ENCODE data around the gene LRP10. TPM values are rescaled to one million over a fixed set of nuclear protein-coding genes. Genes with fewer than 3 reads are reported as not detected.

LRP10 gene
- total RNA-seq, 2 experiments from 2014 or later = 17.6 to 18.7 TPM

DNA sequence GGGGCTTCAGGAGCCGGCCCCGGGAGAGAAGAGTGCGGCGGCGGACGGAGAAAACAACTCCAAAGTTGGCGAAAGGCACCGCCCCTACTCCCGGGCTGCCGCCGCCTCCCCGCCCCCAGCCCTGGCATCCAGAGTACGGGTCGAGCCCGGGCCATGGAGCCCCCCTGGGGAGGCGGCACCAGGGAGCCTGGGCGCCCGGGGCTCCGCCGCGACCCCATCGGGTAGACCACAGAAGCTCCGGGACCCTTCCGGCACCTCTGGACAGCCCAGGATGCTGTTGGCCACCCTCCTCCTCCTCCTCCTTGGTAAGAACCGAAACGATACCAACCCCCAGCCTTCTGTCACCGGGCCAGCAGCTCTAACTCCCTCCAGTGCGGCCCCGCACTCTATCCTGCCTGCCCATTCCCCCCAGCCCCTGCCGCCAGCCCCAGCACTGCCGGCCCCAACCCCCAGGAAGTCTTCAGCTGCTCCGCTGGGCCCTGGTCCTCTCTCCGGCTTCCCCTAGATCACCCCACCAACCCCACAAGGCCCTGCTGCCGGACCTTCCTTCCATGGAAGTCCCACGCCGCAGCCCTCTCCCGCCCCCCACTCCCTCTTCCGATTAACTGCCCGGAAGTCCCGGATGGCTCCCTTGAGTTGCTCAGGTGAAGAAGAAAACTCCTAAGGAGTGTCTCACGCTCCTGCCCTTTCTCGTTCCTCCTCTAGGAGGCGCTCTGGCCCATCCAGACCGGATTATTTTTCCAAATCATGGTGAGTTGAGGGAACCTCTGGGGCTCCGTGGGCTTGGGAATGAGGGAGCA lies 693 bp downstream of the LRP10 start:
- peak overlapping the region; percentile 89 for H3K4me3 Mint-ChIP-seq
- H3K27me3 Mint-ChIP-seq = no peaks in the 10 kb centered on the region
- H3K36me3 Mint-ChIP-seq = peaks cover 6% of the 10 kb centered on the region
- peaks cover 33% of the 10 kb centered on the region for H3K4me1 Mint-ChIP-seq
- no peaks in the 10 kb centered on the region for H3K9me3 Mint-ChIP-seq
- peak overlapping the region; percentile 99 for H3K27ac Mint-ChIP-seq
- DNase-seq = peak; percentile 61

DNA sequence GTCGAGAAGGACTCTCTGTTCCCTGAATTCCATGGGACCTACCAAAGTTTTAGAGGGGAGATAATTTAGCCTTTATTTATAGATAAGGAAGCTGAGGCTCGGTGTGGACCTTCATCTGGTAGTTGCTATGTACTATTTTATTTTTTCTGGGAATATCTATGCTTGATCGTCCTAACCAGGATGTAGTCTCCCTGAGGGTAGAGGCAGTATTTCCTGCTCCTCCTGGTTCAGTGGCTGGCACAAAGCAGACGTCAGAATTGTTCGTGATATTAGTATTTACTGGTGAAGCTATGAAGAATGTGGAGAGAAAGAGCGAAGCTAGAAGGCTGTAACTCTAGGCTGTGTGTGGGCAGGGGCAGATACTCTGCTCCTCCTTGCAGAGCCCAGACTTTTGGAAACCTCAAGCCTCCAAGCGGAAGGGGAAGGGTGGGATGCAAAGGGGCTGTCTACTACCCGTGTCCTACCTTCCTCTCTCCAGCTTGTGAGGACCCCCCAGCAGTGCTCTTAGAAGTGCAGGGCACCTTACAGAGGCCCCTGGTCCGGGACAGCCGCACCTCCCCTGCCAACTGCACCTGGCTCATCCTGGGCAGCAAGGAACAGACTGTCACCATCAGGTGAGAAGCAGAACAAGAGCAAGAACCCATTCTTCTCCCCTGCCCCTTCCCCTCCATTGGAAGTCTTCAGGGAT lies 1.4 kb downstream of the LRP10 start:
- H3K36me3 Mint-ChIP-seq = peaks cover 6% of the 10 kb centered on the region
- H3K27me3 Mint-ChIP-seq = no peaks in the 10 kb centered on the region
- H3K4me3 Mint-ChIP-seq = peak overlapping the region; percentile 89
- no peaks in the 10 kb centered on the region for H3K9me3 Mint-ChIP-seq
- H3K4me1 Mint-ChIP-seq = peaks cover 33% of the 10 kb centered on the region
- peak overlapping the region; percentile 89 for H3K27ac Mint-ChIP-seq
- no peak for DNase-seq

DNA sequence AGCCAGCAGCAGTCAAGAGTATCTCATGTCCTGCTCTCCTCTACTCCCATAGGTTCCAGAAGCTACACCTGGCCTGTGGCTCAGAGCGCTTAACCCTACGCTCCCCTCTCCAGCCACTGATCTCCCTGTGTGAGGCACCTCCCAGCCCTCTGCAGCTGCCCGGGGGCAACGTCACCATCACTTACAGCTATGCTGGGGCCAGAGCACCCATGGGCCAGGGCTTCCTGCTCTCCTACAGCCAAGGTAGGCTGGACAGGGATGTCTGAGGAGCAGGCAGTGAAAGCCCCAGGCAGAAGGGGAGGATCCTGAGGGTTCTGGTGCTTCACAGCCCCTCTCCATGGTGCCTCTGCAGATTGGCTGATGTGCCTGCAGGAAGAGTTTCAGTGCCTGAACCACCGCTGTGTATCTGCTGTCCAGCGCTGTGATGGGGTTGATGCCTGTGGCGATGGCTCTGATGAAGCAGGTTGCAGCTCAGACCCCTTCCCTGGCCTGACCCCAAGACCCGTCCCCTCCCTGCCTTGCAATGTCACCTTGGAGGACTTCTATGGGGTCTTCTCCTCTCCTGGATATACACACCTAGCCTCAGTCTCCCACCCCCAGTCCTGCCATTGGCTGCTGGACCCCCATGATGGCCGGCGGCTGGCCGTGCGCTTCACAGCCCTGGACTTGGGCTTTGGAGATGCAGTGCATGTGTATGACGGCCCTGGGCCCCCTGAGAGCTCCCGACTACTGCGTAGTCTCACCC lies 3.6 kb downstream of the LRP10 start:
- Mint-ChIP-seq H3K36me3 (peaks cover 6% of the 10 kb centered on the region), H3K27me3 (no peaks in the 10 kb centered on the region), H3K4me3 (no peak overlapping the region), H3K4me1 (peaks cover 29% of the 10 kb centered on the region), H3K9me3 (no peaks in the 10 kb centered on the region), H3K27ac (no peak overlapping the region)
- no peak for DNase-seq

DNA sequence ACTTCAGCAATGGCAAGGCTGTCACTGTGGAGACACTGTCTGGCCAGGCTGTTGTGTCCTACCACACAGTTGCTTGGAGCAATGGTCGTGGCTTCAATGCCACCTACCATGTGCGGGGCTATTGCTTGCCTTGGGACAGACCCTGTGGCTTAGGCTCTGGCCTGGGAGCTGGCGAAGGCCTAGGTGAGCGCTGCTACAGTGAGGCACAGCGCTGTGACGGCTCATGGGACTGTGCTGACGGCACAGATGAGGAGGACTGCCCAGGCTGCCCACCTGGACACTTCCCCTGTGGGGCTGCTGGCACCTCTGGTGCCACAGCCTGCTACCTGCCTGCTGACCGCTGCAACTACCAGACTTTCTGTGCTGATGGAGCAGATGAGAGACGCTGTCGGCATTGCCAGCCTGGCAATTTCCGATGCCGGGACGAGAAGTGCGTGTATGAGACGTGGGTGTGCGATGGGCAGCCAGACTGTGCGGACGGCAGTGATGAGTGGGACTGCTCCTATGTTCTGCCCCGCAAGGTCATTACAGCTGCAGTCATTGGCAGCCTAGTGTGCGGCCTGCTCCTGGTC lies 4.3 kb downstream of the LRP10 start:
- H3K4me1 Mint-ChIP-seq = peaks cover 23% of the 10 kb centered on the region
- no peak overlapping the region for H3K4me3 Mint-ChIP-seq
- H3K36me3 Mint-ChIP-seq = peaks cover 6% of the 10 kb centered on the region
- H3K27me3 Mint-ChIP-seq = no peaks in the 10 kb centered on the region
- no peaks in the 10 kb centered on the region for H3K9me3 Mint-ChIP-seq
- no peak for DNase-seq
- no peak overlapping the region for H3K27ac Mint-ChIP-seq

DNA sequence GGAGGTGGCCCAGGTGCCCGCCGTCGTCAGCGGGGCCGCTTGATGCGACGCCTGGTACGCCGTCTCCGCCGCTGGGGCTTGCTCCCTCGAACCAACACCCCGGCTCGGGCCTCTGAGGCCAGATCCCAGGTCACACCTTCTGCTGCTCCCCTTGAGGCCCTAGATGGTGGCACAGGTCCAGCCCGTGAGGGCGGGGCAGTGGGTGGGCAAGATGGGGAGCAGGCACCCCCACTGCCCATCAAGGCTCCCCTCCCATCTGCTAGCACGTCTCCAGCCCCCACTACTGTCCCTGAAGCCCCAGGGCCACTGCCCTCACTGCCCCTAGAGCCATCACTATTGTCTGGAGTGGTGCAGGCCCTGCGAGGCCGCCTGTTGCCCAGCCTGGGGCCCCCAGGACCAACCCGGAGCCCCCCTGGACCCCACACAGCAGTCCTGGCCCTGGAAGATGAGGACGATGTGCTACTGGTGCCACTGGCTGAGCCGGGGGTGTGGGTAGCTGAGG lies 5.5 kb downstream of the LRP10 start:
- Mint-ChIP-seq H3K4me1 (peaks cover 22% of the 10 kb centered on the region), H3K4me3 (no peak overlapping the region), H3K27ac (no peak overlapping the region), H3K36me3 (peaks cover 6% of the 10 kb centered on the region), H3K9me3 (no peaks in the 10 kb centered on the region), H3K27me3 (no peaks in the 10 kb centered on the region)
- no peak for DNase-seq

DNA sequence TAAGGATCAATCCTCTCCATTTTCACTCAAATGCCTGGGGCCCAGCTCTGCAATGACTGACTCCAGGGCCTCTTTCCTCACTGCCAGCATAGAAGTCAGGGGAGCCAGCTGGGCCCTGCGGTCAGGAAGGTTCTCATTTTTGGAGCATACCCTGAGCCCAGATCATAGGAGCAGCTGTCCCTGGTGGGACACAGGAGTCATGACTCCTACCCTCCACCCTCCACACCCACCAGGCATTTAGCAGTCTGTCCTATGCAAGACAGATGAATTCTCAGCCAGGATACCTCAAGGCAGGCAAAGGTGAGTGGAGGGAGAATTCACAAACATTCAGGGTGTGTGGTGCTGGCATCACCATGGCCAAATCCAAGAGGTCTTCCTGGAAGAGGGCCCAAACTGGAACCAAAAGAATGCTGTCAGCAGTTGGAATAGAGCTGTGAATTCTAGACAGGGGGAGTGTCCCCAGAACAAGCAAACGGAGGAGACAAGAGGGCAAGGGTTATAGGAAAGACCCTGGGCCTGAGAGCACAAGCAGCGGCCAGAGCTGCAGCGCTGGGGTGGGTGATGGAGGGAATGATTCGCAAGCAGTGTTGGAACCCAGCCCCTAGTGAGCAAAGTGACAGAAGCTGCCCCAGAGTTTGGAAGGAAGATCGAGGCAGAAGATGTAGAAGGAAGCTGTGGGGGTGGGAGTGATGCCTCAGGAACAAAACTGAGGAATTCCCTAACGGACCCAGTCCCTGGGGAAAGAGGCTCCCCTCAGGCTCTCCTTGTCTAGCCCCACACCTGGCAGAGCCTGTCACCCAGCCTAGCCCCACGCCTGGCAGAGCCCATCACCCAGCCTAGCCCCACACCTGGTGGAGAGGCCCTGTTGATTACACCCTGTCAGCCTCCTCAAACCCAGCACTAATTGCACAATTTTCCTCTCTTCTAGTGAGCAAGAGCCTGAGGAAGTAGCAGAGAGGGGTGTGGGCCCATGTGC lies 7.0 kb downstream of the LRP10 start:
- peaks cover 6% of the 10 kb centered on the region for H3K36me3 Mint-ChIP-seq
- H3K4me1 Mint-ChIP-seq = peaks cover 20% of the 10 kb centered on the region
- no peak overlapping the region for H3K4me3 Mint-ChIP-seq
- no peaks in the 10 kb centered on the region for H3K9me3 Mint-ChIP-seq
- no peak overlapping the region for H3K27ac Mint-ChIP-seq
- DNase-seq = no peak
- H3K27me3 Mint-ChIP-seq = no peaks in the 10 kb centered on the region

DNA sequence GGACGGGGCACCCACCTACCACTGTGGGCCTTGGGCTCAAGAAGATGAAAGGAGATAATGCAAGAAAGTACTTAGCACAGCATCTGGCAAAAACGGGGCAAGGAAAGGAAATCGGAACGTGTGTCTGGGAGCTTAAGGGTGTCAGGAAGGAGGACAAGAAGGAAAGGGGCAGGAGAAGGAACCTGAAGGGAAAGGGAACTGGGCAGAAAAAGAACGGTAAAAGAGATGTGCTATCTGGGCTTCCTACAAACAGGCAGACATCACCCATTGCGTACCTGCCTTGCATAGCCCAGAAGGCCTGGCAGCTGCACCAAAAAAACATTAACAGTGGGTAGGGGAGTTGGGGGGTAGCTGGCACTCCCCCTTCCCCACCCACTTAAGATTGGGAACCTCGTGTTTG lies 10.5 kb downstream of the LRP10 start:
- no peaks in the 10 kb centered on the region for H3K36me3 Mint-ChIP-seq
- DNase-seq = no peak
- no peaks in the 10 kb centered on the region for H3K9me3 Mint-ChIP-seq
- H3K4me1 Mint-ChIP-seq = peaks cover 28% of the 10 kb centered on the region
- no peak overlapping the region for H3K27ac Mint-ChIP-seq
- no peak overlapping the region for H3K4me3 Mint-ChIP-seq
- no peaks in the 10 kb centered on the region for H3K27me3 Mint-ChIP-seq

DNA sequence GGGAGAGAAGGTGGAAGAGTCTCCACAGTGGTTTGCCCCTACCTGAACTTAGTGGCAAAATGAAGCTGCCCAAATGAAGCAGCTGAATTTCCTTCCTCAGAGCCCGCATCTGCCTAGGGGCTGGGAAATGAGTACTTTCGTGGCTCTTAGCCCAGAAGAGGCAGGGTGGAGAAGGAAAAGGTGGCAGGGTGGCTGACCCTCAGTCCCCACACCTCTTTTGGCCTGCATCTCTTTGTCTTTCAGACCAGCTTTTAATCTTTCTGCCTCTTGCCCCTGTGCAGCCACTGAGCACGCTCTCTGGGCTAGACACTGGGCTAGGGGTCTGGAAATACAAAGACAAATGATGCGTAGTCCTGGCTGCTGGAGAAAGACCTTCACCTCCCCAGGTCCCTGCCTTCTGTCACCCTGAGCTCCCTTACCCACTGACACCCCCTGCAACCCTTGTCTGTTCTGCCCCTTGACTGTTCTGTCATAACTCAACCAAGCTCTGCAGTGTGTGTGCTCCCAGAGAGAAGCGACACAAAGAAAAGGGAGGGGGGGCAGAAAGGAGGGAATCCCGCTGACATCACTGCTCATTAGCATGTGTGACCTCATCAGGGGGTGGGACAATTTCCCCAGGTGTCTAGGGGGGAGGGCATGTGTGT lies 11.1 kb downstream of the LRP10 start:
- no peak for DNase-seq
- Mint-ChIP-seq H3K4me1 (peaks cover 34% of the 10 kb centered on the region), H3K27ac (no peak overlapping the region), H3K27me3 (no peaks in the 10 kb centered on the region), H3K9me3 (no peaks in the 10 kb centered on the region), H3K4me3 (no peak overlapping the region), H3K36me3 (no peaks in the 10 kb centered on the region)

DNA sequence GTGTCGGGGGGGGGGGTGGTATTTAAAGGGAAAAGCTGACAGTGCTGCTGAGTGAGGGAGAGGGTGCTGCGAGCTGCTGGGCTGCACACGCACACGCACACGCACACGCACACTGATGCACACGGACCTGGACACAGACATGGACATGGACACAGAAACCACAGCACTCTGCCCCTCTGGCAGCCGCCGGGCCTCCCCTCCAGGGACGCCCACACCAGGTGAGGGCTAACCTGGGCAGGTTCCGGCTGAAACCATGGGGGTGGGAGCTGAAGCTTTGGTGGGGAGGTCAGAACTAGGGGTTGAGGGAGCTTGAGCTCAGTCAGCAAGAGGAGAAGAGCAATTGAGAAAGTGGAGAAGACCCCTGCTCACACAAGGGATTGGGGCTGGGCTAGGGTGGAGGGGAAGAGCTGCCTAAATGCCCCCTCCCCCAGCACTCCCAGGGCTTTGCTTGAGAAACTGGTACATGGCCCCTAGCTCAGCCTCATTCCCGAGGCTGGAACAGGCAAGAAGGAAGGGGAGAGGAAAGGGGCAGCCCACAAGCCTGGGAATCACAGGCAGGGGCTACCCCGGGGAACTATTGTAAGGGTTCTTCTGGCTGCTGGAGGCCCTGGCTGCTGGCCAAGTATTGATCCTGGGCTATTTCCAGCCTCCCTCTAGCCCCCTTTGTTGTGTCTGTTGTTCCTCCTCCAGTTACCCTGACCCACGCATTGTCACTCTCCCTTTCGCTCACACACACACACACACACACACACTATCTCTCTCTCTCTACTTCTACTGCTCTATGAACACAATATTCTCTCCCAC lies 11.8 kb downstream of the LRP10 start, which contains the start of gene REM2:
Gene REM2 (plus strand): TSS at position 50 of the 804 bp plus-strand sequence. CDS start 66 bp downstream, at position 116.
- H3K27ac Mint-ChIP-seq = peak within 1 kb of the TSS; percentile 39
- no peak for DNase-seq
- no peak within 1 kb of the TSS for H3K4me3 Mint-ChIP-seq
- no peaks in the 10 kb centered on the region for H3K36me3 Mint-ChIP-seq
- no peaks in the 10 kb centered on the region for H3K9me3 Mint-ChIP-seq
- H3K4me1 Mint-ChIP-seq = peaks cover 41% of the 10 kb centered on the region
- no peaks in the 10 kb centered on the region for H3K27me3 Mint-ChIP-seq

DNA sequence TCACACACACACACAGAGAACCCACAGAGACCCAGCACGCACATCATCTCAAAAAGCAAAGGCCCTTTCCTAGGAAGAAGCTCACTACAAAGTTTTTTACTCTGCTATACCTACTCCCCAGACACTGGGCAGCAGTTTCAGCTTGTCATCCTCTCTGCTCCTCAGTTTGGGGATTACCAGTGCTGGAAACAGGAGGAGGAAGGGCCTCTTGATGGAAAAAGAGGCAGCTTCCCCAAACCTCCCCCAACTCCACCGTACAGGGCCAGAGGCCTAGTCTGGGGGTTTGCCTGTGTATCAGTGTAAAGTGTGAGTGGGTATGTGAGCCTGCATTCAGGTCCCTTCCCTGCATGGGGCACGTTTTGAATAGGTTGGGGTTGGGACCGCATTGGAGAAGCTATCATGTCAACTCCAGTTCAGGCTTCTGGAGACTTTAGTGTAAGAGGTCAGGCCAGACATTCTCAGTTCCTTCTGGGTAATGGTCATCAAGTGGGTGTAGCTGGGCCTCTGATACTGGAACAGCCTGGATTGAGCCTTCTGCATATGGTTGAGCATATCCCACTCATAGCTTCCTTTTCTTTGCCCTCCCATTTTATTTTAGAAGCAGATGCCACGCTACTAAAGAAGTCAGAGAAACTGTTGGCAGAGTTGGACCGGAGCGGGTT lies 12.7 kb downstream of the LRP10 start:
- no peaks in the 10 kb centered on the region for H3K9me3 Mint-ChIP-seq
- H3K4me1 Mint-ChIP-seq = peaks cover 43% of the 10 kb centered on the region
- H3K27me3 Mint-ChIP-seq = no peaks in the 10 kb centered on the region
- H3K27ac Mint-ChIP-seq = no peak overlapping the region
- DNase-seq = no peak
- no peak overlapping the region for H3K4me3 Mint-ChIP-seq
- no peaks in the 10 kb centered on the region for H3K36me3 Mint-ChIP-seq

DNA sequence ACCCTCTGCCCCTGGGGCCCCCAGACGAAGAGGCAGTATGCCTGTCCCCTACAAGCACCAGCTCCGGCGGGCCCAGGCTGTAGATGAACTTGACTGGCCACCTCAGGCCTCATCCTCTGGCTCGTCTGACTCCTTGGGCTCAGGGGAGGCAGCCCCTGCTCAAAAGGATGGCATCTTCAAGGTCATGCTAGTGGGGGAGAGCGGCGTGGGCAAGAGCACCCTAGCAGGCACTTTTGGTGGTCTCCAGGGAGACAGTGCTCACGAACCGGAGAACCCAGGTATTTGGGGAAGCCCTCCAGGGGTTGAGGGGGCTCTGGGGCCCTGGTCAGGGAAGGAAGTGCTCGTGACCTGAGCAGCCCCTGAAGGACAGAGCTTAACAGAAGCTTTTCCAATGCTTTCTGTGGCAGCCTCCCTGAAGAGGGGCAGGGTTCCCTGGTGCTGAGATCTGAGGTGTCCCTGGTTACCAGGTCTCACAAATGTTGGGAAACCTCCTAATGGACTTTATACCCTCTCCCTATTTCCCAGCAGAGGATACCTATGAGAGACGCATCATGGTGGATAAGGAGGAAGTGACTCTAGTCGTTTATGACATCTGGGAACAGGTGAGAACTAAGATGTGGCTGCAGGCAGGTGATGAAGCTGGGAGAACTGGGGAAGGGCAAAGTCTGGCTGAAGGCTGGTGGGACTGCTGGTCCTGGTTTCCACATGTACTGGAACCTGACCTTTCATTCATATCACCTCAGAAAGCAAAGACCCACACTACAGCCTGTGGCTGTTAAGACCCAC lies 13.4 kb downstream of the LRP10 start:
- Mint-ChIP-seq H3K4me3 (no peak overlapping the region), H3K27ac (no peak overlapping the region), H3K4me1 (peaks cover 43% of the 10 kb centered on the region), H3K36me3 (no peaks in the 10 kb centered on the region), H3K9me3 (no peaks in the 10 kb centered on the region), H3K27me3 (no peaks in the 10 kb centered on the region)
- DNase-seq = no peak

DNA sequence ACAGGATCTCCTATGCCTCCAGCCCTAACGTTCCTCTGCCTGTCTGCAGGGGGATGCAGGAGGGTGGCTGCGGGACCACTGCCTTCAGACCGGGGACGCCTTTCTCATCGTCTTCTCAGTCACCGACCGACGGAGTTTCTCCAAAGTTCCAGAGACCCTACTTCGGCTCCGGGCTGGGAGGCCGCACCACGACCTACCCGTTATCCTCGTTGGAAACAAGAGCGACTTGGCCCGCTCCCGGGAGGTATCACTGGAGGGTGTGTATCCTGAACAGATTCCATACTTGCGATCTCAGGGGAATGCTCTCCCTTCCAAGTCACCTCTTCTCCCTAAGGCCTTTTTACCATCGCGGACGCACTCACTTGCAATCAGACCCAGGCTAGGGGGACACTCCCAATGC lies 14.4 kb downstream of the LRP10 start:
- peak overlapping the region; percentile 14 for H3K4me3 Mint-ChIP-seq
- H3K27me3 Mint-ChIP-seq = no peaks in the 10 kb centered on the region
- no peaks in the 10 kb centered on the region for H3K36me3 Mint-ChIP-seq
- no peak overlapping the region for H3K27ac Mint-ChIP-seq
- DNase-seq = no peak
- H3K9me3 Mint-ChIP-seq = no peaks in the 10 kb centered on the region
- peaks cover 43% of the 10 kb centered on the region for H3K4me1 Mint-ChIP-seq
